ENCODE results near the gene JAGN1.

- no peak for TF ChIP-seq EZH2 (IDR thresholded peaks at IDR 0.05; ENCODE audit: low read length)
- TF ChIP-seq, protein P1, sequence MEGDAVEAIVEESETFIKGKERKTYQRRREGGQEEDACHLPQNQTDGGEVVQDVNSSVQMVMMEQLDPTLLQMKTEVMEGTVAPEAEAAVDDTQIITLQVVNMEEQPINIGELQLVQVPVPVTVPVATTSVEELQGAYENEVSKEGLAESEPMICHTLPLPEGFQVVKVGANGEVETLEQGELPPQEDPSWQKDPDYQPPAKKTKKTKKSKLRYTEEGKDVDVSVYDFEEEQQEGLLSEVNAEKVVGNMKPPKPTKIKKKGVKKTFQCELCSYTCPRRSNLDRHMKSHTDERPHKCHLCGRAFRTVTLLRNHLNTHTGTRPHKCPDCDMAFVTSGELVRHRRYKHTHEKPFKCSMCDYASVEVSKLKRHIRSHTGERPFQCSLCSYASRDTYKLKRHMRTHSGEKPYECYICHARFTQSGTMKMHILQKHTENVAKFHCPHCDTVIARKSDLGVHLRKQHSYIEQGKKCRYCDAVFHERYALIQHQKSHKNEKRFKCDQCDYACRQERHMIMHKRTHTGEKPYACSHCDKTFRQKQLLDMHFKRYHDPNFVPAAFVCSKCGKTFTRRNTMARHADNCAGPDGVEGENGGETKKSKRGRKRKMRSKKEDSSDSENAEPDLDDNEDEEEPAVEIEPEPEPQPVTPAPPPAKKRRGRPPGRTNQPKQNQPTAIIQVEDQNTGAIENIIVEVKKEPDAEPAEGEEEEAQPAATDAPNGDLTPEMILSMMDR (optimal IDR thresholded peaks at IDR 0.05 in 1 of 3, IDR thresholded peaks at IDR 0.05 in 1 of 3, conservative IDR thresholded peaks at IDR 0.05 in 1 of 3; ENCODE audit: extremely low read depth in 1 of 3, insufficient read depth in 2 of 3, low read length in 3 of 3): peak in 1 of 3 experiments; percentile 40
These were observed 40.5 kb downstream of the JAGN1 start for GRCh38 chr3:9930804-9931418.

Measured in keratinocyte (primary cell).